GM12878 (cell line): ENCODE measurements around the gene IL1RL2. TPM values are rescaled to one million over a fixed set of nuclear protein-coding genes. Genes with fewer than 3 reads are reported as not detected.

Experiments used
- ATAC-seq: fragments of 200-7000 bp; cut with Tn5 transposase; 3 replicates; pipeline ENCODE4 v1.9.1; 2020; ENCODE audit warnings: mild to moderate bottlenecking, moderate library complexity
- BruUV-seq: library from RNA; stranded (reverse); fragments of 400-500 nt; replicated peaks from 2 replicates; lab custom pipeline; 2021; lab: Mats Ljungman, UMichigan
- CTCF ChIA-PET: fragments of 300-600 bp; sonication (Branson Sonifier 250); formaldehyde crosslinking; extraction: SDS; loops from one replicate; lab custom pipeline; 2021; ENCODE audit warnings: inconsistent platforms; lab: Yijun Ruan, JAX
- POLR2A ChIA-PET: fragments of 350-600 bp; formaldehyde crosslinking; extraction: SDS; loops from one replicate; lab custom pipeline; 2021; ENCODE audit warnings: inconsistent platforms; lab: Charles Lee
- RAD21 ChIA-PET: fragments of 300-600 bp; sonication (Branson Sonifier 250); formaldehyde crosslinking; loops from one replicate; lab custom pipeline; 2023; ENCODE audit warnings: antibody characterized with exemption; ENCODE audit not compliant: unreplicated experiment; lab: Charles Lee
- SMC1A ChIA-PET: fragments of 300-600 bp; sonication (Branson Sonifier 250); formaldehyde crosslinking; loops from one replicate; lab custom pipeline; 2023; ENCODE audit not compliant: unreplicated experiment, uncharacterized antibody; lab: Charles Lee
- DNase-seq: peaks from one replicate; pipeline ENCODE4 v3.0.0-alpha.2; 2011; ENCODE audit warnings: low read depth, low spot score
- FAIRE-seq: peaks from 3 replicates; lab custom pipeline; 2011; peaks lifted over from hg19 to GRCh38; lab: Jason Lieb, UNC
- H2AFZ ChIP-seq: 2 replicates; pipeline ENCODE4 v1.6.0; 2011; ENCODE audit warnings: low read depth, low read length, control low read depth; ENCODE audit not compliant: control insufficient read depth
- H3K27ac ChIP-seq: 2 replicates; pipeline ENCODE4 v1.5.1; 2011; ENCODE audit warnings: control low read depth; ENCODE audit not compliant: control insufficient read depth, insufficient read depth
- H3K27me3 ChIP-seq, 2 experiments: replicated peaks in 1 of 2; 2 replicates each; pipeline versions ENCODE4 v1.6.0 to v1.6.1; 2011; ENCODE audit warnings: low read length in 1 of 2; ENCODE audit not compliant: control insufficient read depth in 2 of 2, insufficient read depth in 2 of 2
- H3K36me3 ChIP-seq, 2 experiments: 2 replicates each; pipeline ENCODE4 v1.5.1; 2011; ENCODE audit warnings: low read length in 1 of 2; ENCODE audit not compliant: control insufficient read depth in 2 of 2, insufficient read depth in 2 of 2
- H3K4me1 ChIP-seq: 2 replicates; pipeline ENCODE4 v1.6.1; 2011; ENCODE audit warnings: mild to moderate bottlenecking, low read length, moderate library complexity, mixed read lengths; ENCODE audit not compliant: control insufficient read depth, insufficient read depth
- H3K4me2 ChIP-seq: 2 replicates; pipeline ENCODE4 v1.6.0; 2011; ENCODE audit warnings: control low read depth; ENCODE audit not compliant: control insufficient read depth, insufficient read depth
- H3K4me3 ChIP-seq: fragments of 200-600 bp; sonication (generic); 2 replicates; pipeline ENCODE4 v1.5.1; 2016
- H3K79me2 ChIP-seq: 2 replicates; pipeline ENCODE4 v1.6.0; 2011; ENCODE audit warnings: low read length; ENCODE audit not compliant: control insufficient read depth, insufficient read depth
- H3K9ac ChIP-seq: 2 replicates; pipeline ENCODE4 v1.8.0; 2011; ENCODE audit warnings: low read length, control low read depth, mixed read lengths; ENCODE audit not compliant: control insufficient read depth, insufficient read depth
- H3K9me3 ChIP-seq: replicated peaks from 3 replicates; pipeline ENCODE4 v1.5.1; 2011; ENCODE audit warnings: mild to moderate bottlenecking, low read length; ENCODE audit not compliant: control insufficient read depth, insufficient read depth
- H4K20me1 ChIP-seq: 2 replicates; pipeline ENCODE4 v1.6.0; 2011; ENCODE audit not compliant: control insufficient read depth, insufficient read depth
- BRCA1 ChIP-seq: IDR thresholded peaks from 2 replicates; pipeline ENCODE4 v1.6.1; 2011; ENCODE audit warnings: low read depth, low read length, improper control_type of control experiment
- CBFB ChIP-seq: IDR thresholded peaks from 2 replicates; pipeline ENCODE4 v1.6.1; 2016; ENCODE audit warnings: antibody characterized with exemption, low read depth
- CREM ChIP-seq: IDR thresholded peaks from 2 replicates; pipeline ENCODE4 v1.6.1; 2014; ENCODE audit warnings: antibody characterized with exemption, low read depth
- E4F1 ChIP-seq: fragments of 450-650 bp; IDR thresholded peaks from 2 replicates; pipeline ENCODE4 v1.6.1; 2018; ENCODE audit warnings: borderline replicate concordance, mild to moderate bottlenecking; ENCODE audit not compliant: partially characterized antibody
- ESRRA ChIP-seq: IDR thresholded peaks from 2 replicates; pipeline ENCODE4 v1.6.1; 2012; ENCODE audit warnings: mild to moderate bottlenecking, low read length, improper control_type of control experiment
- IRF3 ChIP-seq: fragments of 450-650 bp; IDR thresholded peaks from 2 replicates; pipeline ENCODE4 v1.6.1; 2014; ENCODE audit warnings: mild to moderate bottlenecking
- MEF2A ChIP-seq: IDR thresholded peaks from 2 replicates; pipeline ENCODE4 v1.6.1; 2011; ENCODE audit warnings: low read depth, mild to moderate bottlenecking, low read length, moderate library complexity; ENCODE audit not compliant: insufficient read depth
- NR2C1 ChIP-seq: fragments of 450-650 bp; IDR thresholded peaks from 2 replicates; pipeline ENCODE4 v1.6.1; 2017; ENCODE audit warnings: antibody characterized with exemption, mild to moderate bottlenecking, moderate library complexity
- NR2C2 ChIP-seq: IDR thresholded peaks from 2 replicates; pipeline ENCODE4 v1.6.1; 2011; ENCODE audit warnings: borderline replicate concordance, low read depth; ENCODE audit not compliant: control insufficient read depth, insufficient read length
- RB1 ChIP-seq: fragments of 450-650 bp; formaldehyde crosslinking; IDR thresholded peaks from 2 replicates; pipeline ENCODE4 v1.6.1; 2017; ENCODE audit warnings: mild to moderate bottlenecking, borderline replicate concordance
- RUNX3 ChIP-seq: IDR thresholded peaks from 2 replicates; pipeline ENCODE4 v1.6.1; 2012; ENCODE audit warnings: low read length, inconsistent platforms
- SIX5 ChIP-seq: IDR thresholded peaks from 2 replicates; pipeline ENCODE4 v1.6.1; 2011; ENCODE audit warnings: mild to moderate bottlenecking, low read depth, low read length, moderate library complexity; ENCODE audit not compliant: severe bottlenecking
- SUZ12 ChIP-seq: fragments of 200-600 bp; sonication (generic); IDR thresholded peaks from one replicate; pipeline ENCODE4 v1.6.1; 2018; ENCODE audit warnings: antibody characterized with exemption, mild to moderate bottlenecking; ENCODE audit not compliant: unreplicated experiment
- TAF1 ChIP-seq: IDR thresholded peaks from 2 replicates; pipeline ENCODE4 v1.6.1; 2011; ENCODE audit warnings: mild to moderate bottlenecking, low read depth, low read length, borderline replicate concordance
- USF1 ChIP-seq: IDR thresholded peaks from 2 replicates; pipeline ENCODE4 v1.6.1; 2011; ENCODE audit warnings: borderline replicate concordance, low read depth, mild to moderate bottlenecking, moderate library complexity, mixed read lengths, low read length; ENCODE audit not compliant: insufficient read depth; ENCODE audit errors: extremely low read length
- WGBS: methylation state at CpG from one replicate; pipeline ENCODE4 v1.1.6; 2016; ENCODE audit warnings: low lambda C conversion rate; ENCODE audit not compliant: insufficient replicate concordance, insufficient coverage; ENCODE audit errors: missing lambda C conversion rate; 5-methylcytosine and 5-hydroxymethylcytosine counted together
- in situ Hi-C: fragments of 300-500 bp; cut with MboI; formaldehyde crosslinking; loops from 9 replicates; pipeline ENCODE4 v1.14.3; 2018; ENCODE audit warnings: mixed read lengths
- intact Hi-C: fragments of 100-400 bp; cut with micrococcal nuclease; formaldehyde crosslinking; loops from one replicate; pipeline ENCODE4 v1.14.2; 2022; ENCODE audit not compliant: unreplicated experiment
- polyA plus RNA-seq, 11 experiments: library from polyadenylated mRNA; depleted of rRNA in 4 of 11; unstranded in 6 of 11; stranded (reverse) in 5 of 11; fragments of >200 nt; fragmentation: Nextera tagmentation in 4 of 11; fragmentation: Illumina TruSeq in 1 of 11; extraction: Ambion mirVana in 4 of 11; extraction: Trizol in 1 of 11; gene quantifications; 1 replicate in 1 of 11; 2 replicates in 10 of 11; pipeline versions ENCODE4 v1.2.1 to v1.2.3, GENCODE V29; 2011 to 2016; ENCODE audit warnings: inconsistent platforms in 2 of 11, missing spikeins in 2 of 11, low read depth in 1 of 11
- total RNA-seq, 4 experiments: library from RNA; depleted of rRNA in 3 of 4; stranded (reverse); fragments of >200 nt in 3 of 4; fragmentation: Illumina TruSeq in 1 of 4; extraction: Trizol in 1 of 4; gene quantifications; 2 replicates each; pipeline versions ENCODE4 v1.2.1 to v1.2.3, GENCODE V29; 2013 to 2021

The IL1RL2 gene
- total and polyA plus RNA-seq, 10 of the 15 experiments (the other 5 are each of a cell fraction or from before 2014, with no cell fraction given) = not detected

- Histone ChIP-seq H3K36me3 (no peaks in the 10 kb centered on the region), H3K4me3 (no peak overlapping the region), H3K79me2 (no peaks in the 10 kb centered on the region), H2AFZ (no peak overlapping the region), H3K27ac (no peak overlapping the region), H4K20me1 (no peaks in the 10 kb centered on the region), H3K9me3 (no peaks in the 10 kb centered on the region), H3K27me3 (peaks cover 0 to 1% of the 10 kb centered on the region in 2 experiments; a peak in 2 of 4 replicates), H3K4me2 (no peak overlapping the region), H3K4me1 (no peaks in the 10 kb centered on the region), H3K9ac (no peak overlapping the region)
- no peak for DNase-seq
- POLR2A ChIA-PET = no interaction called here
- 8% methylated on average over 6 of the region's 6 CpGs for WGBS
- SMC1A ChIA-PET = no interaction called here
- in situ Hi-C loops (no loop called here), intact Hi-C loops (no loop called here)
- no peak for ATAC-seq
- no peak for FAIRE-seq
- RAD21 ChIA-PET = no interaction called here
- no TSS peak for BruUV-seq
- CTCF ChIA-PET = interaction anchor here (1.8 kb wide), 1 partner anchor 16 kb away, joined by 5 read pairs; no protein-coding TSS in a partner anchor
- TF ChIP-seq BRCA1 (no peak), SUZ12 (no peak), E4F1 (no peak), CBFB (no peak), IRF3 (no peak), NR2C1 (no peak), ESRRA (no peak), NR2C2 (no peak), TAF1 (no peak), MEF2A (no peak), SIX5 (no peak), CREM (no peak), RB1 (no peak), RUNX3 (no peak), USF1 (no peak)
Measured at GRCh38 chr2:102267774-102268173, 81.0 kb downstream of the IL1RL2 start.
